ENCODE results near the gene OIP5.
"Not testable (repeated sequence)": the region's sequence is repeated elsewhere in the genome, so short reads cannot be mapped to it uniquely, and the experiment has no call there.

The OIP5 gene

GRCh38 chr15:41260924-41261323, 71.5 kb downstream of the OIP5 start:
- DNase-seq, result not testable (repeated sequence)

- no peak for DNase-seq
These were observed 72.7 kb downstream of the OIP5 start for GRCh38 chr15:41259546-41260189.

All from hypothalamus (tissue), 51 donors.